Measurements from ENCODE around the gene CLCN3. TPM values are rescaled to one million over a fixed set of nuclear protein-coding genes. Genes with fewer than 3 reads are reported as not detected.
"Not testable (repeated sequence)": the region's sequence is repeated elsewhere in the genome, so short reads cannot be mapped to it uniquely, and the experiment has no call there.

CLCN3 gene
- total RNA-seq, 1 experiment from 2014 or later = 15.9 TPM

DNA sequence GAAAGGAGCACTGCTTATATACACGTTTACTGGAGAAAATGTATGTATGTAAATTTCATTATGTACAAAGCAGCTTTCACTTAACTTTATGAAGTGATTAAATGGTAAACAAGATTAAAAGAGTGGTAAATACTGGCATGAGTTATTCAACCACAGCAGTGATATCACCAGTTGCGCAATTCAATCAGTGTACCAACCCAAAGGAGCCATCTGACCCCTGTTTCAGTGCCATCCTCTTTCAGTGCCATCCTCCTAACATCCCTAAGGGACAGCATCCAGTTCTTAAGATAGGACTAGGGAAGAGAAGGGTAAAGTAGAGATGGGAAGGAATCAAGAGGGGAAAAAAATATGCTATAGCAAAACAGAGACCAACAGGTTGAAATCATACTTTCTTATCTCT, 121.2 kb downstream of the CLCN3 start:
- Histone ChIP-seq H3K4me3 (ENCODE audit: insufficient read depth, low read depth, low read length) (no peak overlapping the region), H3K36me3 (replicated peaks; ENCODE audit: control insufficient read depth, insufficient read depth, low read length) (no peaks in the 10 kb centered on the region), H3K27me3 (ENCODE audit: control insufficient read depth, insufficient read depth, low read length) (no peaks in the 10 kb centered on the region)
- DNase-seq = no peak

DNA sequence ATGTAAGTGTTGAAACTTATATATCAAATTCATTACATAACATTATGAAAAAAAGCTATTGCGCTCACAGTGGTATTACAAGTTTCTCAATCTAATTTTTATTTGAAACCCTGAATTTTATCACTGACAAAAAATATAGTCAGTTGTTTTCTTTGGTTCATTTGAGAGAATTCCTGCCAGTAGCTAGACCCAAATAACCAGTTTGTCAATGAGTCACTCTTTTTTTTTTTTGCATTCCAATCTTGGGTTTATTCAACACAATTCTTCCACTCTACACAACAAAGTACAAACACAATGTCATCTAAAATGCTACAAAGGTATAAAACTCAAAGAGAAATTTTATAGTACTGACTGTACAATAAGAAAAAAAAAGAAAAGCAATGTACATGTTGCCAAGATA, 124.2 kb downstream of the CLCN3 start:
- H3K36me3 ChIP-seq (replicated peaks; ENCODE audit: control insufficient read depth, insufficient read depth, low read length) = no peaks in the 10 kb centered on the region
- DNase-seq = no peak
- no peaks in the 10 kb centered on the region for H3K27me3 ChIP-seq (ENCODE audit: control insufficient read depth, insufficient read depth, low read length)
- no peak overlapping the region for H3K4me3 ChIP-seq (ENCODE audit: insufficient read depth, low read depth, low read length)

DNA sequence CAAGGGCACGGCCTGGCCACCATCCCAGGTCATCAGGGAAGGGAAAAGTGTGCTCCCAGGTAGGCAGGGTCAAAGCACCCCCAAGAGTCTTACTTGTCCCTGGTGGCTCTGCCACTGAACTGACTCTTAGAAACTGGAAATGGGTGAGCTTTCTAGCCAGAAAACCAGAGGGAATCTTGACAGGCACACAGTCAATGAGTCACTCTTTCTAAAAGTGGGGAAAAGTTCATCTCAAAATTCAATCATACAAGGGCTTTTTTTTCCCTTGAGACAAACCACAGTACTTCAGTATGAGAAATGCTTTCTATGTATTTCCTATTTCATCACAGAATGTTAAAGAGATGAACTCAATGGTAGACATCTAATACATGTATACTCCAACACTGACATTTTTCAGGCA, 124.9 kb downstream of the CLCN3 start:
- no peak for DNase-seq
- Histone ChIP-seq H3K27me3 (ENCODE audit: control insufficient read depth, insufficient read depth, low read length) (no peaks in the 10 kb centered on the region), H3K36me3 (replicated peaks; ENCODE audit: control insufficient read depth, insufficient read depth, low read length) (no peaks in the 10 kb centered on the region), H3K4me3 (ENCODE audit: insufficient read depth, low read depth, low read length) (no peak overlapping the region)

DNA sequence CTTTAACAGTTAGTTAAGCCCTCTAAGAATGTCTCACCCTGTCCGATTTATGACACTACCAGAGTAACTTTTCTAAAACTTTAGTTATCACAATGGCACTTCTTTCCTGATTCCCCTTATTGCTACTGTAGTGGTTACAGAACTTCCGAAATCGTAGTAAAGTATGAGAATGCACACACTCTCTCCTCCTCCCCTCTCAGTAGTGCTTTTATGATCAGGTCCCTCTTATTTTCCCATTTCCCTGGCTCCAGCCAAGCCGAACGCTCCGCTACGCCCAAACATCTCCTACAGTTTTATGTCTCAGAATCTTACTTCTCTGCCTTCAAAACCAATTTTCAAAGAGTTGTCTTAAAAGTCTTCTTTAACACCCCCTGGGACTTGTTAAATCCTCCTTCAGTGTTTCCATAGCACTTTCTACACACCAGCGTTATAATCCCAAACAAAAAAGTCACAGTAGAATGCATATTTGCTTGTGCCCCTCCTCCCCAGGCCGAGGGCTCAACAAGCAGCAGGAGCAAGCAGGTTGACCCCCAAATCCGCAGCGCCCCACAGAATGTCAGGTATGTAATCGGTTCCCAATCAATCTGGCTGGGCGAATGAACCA, 136.7 kb downstream of the CLCN3 start:
- Histone ChIP-seq H3K4me3 (ENCODE audit: insufficient read depth, low read depth, low read length) (peak overlapping the region; percentile 92), H3K27me3 (ENCODE audit: control insufficient read depth, insufficient read depth, low read length) (no peaks in the 10 kb centered on the region; the same call in 1 of the 2 replicates), H3K36me3 (replicated peaks; ENCODE audit: control insufficient read depth, insufficient read depth, low read length) (no peaks in the 10 kb centered on the region)
- DNase-seq = no peak

DNA sequence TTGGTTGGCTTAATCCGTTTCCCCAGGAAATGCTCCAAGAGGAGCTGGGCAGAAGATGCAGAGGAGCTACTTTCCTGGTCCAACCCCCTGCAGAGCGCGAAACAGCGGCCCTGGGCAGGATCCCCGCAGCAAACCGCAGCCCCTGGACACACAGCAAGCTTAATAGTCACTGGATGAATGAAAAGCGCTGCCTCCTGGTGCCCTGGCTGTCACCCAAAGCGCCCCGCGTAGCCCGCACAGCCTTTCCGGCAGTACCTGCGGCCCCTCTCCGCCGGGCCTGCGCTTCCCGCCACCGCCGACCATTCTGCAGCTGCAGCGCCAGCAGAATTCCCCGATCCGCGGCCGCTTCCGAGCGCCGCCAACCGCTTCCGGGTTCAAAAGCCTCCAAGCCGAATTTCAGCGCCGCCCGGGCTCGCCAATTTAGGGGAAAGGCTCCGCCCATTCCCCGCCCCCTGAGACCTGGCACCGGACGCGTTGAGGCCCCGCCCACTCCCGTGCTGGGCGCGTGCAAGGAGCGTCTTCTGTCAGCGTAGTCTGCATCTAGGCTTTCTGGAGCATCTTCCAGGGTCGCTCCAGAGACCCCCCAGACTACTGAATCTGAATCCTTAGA, 137.3 kb downstream of the CLCN3 start, which contains the start of gene HPF1:
TSS of gene HPF1 (minus strand) at position 370 of the 610 bp plus-strand sequence. CDS start at position 303, 67 bp downstream.
- peak; percentile 96 for DNase-seq
- no peaks in the 10 kb centered on the region; the same call in 1 of the 2 replicates for H3K27me3 ChIP-seq (ENCODE audit: control insufficient read depth, insufficient read depth, low read length)
- no peaks in the 10 kb centered on the region for H3K36me3 ChIP-seq (replicated peaks; ENCODE audit: control insufficient read depth, insufficient read depth, low read length)
- H3K4me3 ChIP-seq (ENCODE audit: insufficient read depth, low read depth, low read length) = peak within 1 kb of the TSS; percentile 92

DNA sequence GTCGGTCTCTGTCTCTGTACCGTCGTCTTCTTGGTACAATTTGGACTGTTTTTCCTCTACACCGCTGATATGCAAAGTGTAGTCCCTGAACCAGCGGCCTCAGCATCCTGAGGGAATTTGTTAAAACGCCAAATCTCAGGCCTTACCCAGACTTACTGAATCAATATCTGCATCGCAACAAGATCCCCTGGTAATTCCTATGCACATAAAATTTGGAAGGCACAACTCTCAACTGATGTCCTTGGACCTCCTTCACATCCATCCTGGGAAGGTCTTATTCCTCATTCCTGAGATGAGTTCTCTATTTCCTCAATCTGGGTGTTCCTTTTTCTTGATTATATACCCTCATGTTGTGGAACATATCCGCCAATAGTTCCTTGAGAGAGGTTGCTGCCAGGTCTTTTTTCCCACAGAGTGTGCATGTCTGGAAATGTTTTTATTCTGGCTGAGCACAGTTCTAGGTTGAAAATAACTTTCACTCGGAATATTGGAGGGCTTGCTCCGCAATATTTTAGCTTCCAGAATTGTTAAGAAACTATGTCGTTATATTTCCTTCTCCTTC, 138.1 kb downstream of the CLCN3 start:
- Histone ChIP-seq H3K4me3 (ENCODE audit: insufficient read depth, low read depth, low read length) (no peak overlapping the region), H3K36me3 (replicated peaks; ENCODE audit: control insufficient read depth, insufficient read depth, low read length) (no peaks in the 10 kb centered on the region), H3K27me3 (ENCODE audit: control insufficient read depth, insufficient read depth, low read length) (no peaks in the 10 kb centered on the region; the same call in 1 of the 2 replicates)
- DNase-seq = no peak

DNA sequence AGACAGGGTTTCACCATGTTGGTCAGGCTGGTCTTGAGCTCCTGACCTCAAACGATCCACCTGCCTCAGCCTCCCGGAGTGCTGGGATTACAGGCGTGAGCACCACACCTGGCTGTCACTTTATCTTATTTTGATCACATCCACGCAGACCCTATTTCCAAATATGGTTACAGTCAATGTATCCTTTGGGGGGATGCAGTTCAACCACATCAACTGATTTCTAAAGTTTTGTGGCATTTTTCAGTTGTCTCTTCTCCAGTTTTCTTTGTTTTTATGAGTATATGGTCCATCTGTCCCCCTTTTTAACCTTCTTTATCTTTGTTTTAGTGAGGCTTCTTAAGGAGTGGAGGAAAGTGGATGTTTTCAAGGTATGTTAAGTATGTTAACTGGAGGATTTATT, 141.5 kb downstream of the CLCN3 start:
- DNase-seq = no peak
- Histone ChIP-seq H3K27me3 (ENCODE audit: control insufficient read depth, insufficient read depth, low read length) (no peaks in the 10 kb centered on the region; the same call in 1 of the 2 replicates), H3K36me3 (replicated peaks; ENCODE audit: control insufficient read depth, insufficient read depth, low read length) (no peaks in the 10 kb centered on the region), H3K4me3 (ENCODE audit: insufficient read depth, low read depth, low read length) (no peak overlapping the region)

DNA sequence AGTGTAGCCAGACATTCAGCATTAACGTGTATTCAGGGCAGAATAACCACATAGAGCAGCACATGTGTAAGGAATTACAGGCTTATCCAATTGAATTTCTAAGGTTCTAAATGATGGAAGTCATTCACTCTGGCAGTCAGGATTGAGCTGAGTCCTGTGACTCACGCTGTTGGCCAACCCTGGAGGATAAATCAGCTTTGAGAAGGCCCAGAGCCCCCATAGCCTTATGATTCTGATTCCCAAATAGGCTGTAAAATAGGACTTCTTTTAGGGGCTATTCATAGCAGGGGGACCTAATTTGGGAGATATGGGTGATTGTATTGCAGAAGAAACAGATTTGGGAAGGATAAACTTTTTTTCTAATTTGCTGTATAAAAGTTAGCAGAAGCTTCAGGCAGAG, 145.5 kb downstream of the CLCN3 start:
- Histone ChIP-seq H3K27me3 (ENCODE audit: control insufficient read depth, insufficient read depth, low read length) (no peaks in the 10 kb centered on the region), H3K36me3 (replicated peaks; ENCODE audit: control insufficient read depth, insufficient read depth, low read length) (no peaks in the 10 kb centered on the region), H3K4me3 (ENCODE audit: insufficient read depth, low read depth, low read length) (no peak overlapping the region)
- no peak for DNase-seq

DNA sequence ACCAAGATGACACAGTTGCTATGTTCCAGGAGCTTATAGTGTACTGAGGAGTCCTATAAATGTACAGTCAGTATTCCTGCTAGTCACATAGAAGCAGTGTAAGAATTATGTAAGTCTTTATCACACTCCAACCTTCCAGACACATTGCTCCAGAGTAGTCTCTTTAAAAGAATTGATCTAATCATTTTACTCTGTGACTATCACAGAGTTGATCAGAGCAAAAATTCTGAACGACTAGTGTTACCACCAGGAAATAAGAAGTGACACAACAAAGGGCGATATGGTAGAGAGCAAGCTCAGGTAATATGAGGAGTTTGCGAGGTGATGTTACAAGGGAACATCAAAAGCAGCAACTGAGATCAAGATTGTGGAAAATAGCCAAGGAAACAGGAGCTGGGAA, 146.4 kb downstream of the CLCN3 start:
- no peaks in the 10 kb centered on the region for H3K36me3 ChIP-seq (replicated peaks; ENCODE audit: control insufficient read depth, insufficient read depth, low read length)
- DNase-seq = no peak
- H3K4me3 ChIP-seq (ENCODE audit: insufficient read depth, low read depth, low read length) = no peak overlapping the region
- H3K27me3 ChIP-seq (ENCODE audit: control insufficient read depth, insufficient read depth, low read length) = no peaks in the 10 kb centered on the region

DNA sequence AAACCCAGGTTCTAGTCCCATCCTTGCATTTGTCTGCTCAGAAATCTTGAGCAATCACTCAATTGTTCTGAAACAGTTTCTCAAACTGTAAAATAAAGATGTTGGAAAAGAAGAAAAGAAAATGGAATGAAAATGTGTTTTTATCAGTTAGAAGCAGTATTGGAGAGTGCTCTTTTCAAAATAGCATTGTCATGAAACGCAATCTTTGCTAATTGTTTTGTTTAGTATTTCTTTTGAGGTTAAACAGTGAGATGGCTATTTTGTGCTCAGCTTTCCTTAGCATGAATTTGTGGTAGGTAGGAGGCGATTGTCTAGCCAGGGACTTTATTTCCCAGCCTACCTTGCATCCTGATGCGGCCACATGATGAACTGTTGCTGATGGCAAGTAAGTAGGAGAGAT, 148.0 kb downstream of the CLCN3 start:
- H3K27me3 ChIP-seq (ENCODE audit: control insufficient read depth, insufficient read depth, low read length) = no peaks in the 10 kb centered on the region
- no peaks in the 10 kb centered on the region for H3K36me3 ChIP-seq (replicated peaks; ENCODE audit: control insufficient read depth, insufficient read depth, low read length)
- no peak overlapping the region for H3K4me3 ChIP-seq (ENCODE audit: insufficient read depth, low read depth, low read length)
- DNase-seq = no peak

DNA sequence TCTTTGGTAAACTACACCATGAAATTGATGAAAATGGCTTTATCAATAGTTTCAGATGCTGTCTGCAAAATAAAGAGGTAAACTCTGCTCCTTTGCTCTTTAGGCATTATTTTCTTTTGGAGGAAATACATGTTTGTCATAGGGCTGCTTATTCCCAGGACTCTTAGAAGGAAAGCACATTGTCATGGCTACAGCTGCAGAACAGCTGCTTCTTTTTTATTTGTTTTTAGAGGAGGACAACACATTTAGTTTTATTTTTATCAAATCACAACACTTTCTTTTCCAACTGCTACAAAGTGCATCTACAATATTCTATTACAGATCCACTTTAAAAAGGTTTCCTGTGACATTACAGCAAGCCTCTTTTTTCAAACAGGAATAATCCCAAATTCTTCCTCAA, 150.0 kb downstream of the CLCN3 start:
- Histone ChIP-seq H3K27me3 (ENCODE audit: control insufficient read depth, insufficient read depth, low read length) (peaks cover 9% of the 10 kb centered on the region; the same call in 1 of the 2 replicates), H3K4me3 (ENCODE audit: insufficient read depth, low read depth, low read length) (no peak overlapping the region), H3K36me3 (replicated peaks; ENCODE audit: control insufficient read depth, insufficient read depth, low read length) (no peaks in the 10 kb centered on the region)
- DNase-seq = no peak

DNA sequence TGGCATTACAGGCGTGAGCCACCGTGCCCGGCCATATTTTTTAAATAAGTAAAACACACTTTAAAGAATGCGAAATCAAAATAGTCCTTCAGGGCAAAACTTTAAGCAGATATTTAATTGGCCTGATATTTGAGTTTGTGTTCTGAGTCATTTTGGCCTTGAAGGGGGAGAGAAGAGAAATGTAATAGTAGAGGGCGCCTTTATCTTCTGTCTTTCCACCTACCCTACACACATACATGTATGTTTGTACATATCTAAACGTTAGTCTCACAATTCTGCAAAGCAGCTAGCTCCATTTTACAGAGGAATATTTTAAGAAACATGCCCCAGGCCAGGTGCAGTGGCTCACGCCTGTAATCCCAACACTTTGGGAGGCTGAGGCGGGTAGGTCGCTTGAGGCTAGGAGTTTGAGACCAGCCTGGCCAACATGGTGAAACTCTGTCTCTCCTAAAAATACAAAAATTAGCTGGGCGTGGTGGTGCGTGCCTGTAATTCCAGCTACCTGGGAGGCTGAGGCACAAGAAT, 151.2 kb downstream of the CLCN3 start:
- not testable (repeated sequence) for DNase-seq; H3K4me3 ChIP-seq (ENCODE audit: insufficient read depth, low read depth, low read length); H3K27me3 ChIP-seq (ENCODE audit: control insufficient read depth, insufficient read depth, low read length); H3K36me3 ChIP-seq (replicated peaks; ENCODE audit: control insufficient read depth, insufficient read depth, low read length)
